GM23248 (cell line): ENCODE results near the gene DSN1. TPM values are rescaled to one million over a fixed set of nuclear protein-coding genes. Genes with fewer than 3 reads are reported as not detected.

Source experiments
- DNase-seq: peaks from one replicate; pipeline ENCODE4 v3.0.0-alpha.2; 2015
- H2AFZ ChIP-seq: fragments of 200-600 bp; sonication (generic); 2 replicates; pipeline ENCODE4 v1.6.1; 2016; ENCODE audit warnings: antibody characterized with exemption
- H3F3A ChIP-seq: fragments of 200-600 bp; sonication (generic); 2 replicates; pipeline ENCODE4 v1.6.1; 2016; ENCODE audit warnings: mild to moderate bottlenecking, antibody characterized with exemption, mixed run types; ENCODE audit not compliant: insufficient read depth
- H3K27ac ChIP-seq: fragments of 200-600 bp; sonication (generic); 2 replicates; pipeline ENCODE4 v1.5.1; 2016; ENCODE audit warnings: mild to moderate bottlenecking
- H3K27me3 ChIP-seq: fragments of 200-600 bp; sonication (generic); replicated peaks from 2 replicates; pipeline ENCODE4 v1.6.1; 2016; ENCODE audit warnings: mild to moderate bottlenecking; ENCODE audit not compliant: insufficient read depth
- H3K36me3 ChIP-seq: fragments of 200-600 bp; sonication (generic); 2 replicates; pipeline ENCODE4 v1.6.1; 2016; ENCODE audit warnings: low read depth, mild to moderate bottlenecking
- H3K4me1 ChIP-seq: fragments of 200-600 bp; sonication (generic); 2 replicates; pipeline ENCODE4 v1.6.1; 2016; ENCODE audit warnings: mild to moderate bottlenecking; ENCODE audit not compliant: insufficient read depth
- H3K4me2 ChIP-seq: fragments of 200-600 bp; sonication (generic); one replicate; pipeline ENCODE4 v1.6.1; 2016; ENCODE audit warnings: mild to moderate bottlenecking; ENCODE audit not compliant: unreplicated experiment
- H3K4me3 ChIP-seq: fragments of 200-600 bp; sonication (generic); 2 replicates; pipeline ENCODE4 v1.5.1; 2016; ENCODE audit warnings: mild to moderate bottlenecking
- H3K79me2 ChIP-seq: fragments of 200-600 bp; sonication (generic); 2 replicates; pipeline ENCODE4 v1.6.1; 2016; ENCODE audit warnings: mild to moderate bottlenecking; ENCODE audit not compliant: insufficient read depth
- H3K9ac ChIP-seq: fragments of 200-600 bp; sonication (generic); 2 replicates; pipeline ENCODE4 v1.6.1; 2016; ENCODE audit warnings: mild to moderate bottlenecking
- H3K9me2 ChIP-seq: fragments of 200-600 bp; sonication (generic); 2 replicates; pipeline ENCODE4 v1.6.1; 2016; ENCODE audit warnings: mixed run types, mild to moderate bottlenecking, moderate library complexity; ENCODE audit not compliant: insufficient read depth
- H3K9me3 ChIP-seq: fragments of 200-600 bp; sonication (generic); one replicate; pipeline ENCODE4 v1.6.1; 2017; ENCODE audit warnings: low read depth
- H4K20me1 ChIP-seq: fragments of 200-600 bp; sonication (generic); 2 replicates; pipeline ENCODE4 v1.6.0; 2016; ENCODE audit not compliant: insufficient read depth
- EZH2 ChIP-seq: fragments of 200-600 bp; sonication (generic); IDR thresholded peaks from 2 replicates; pipeline ENCODE4 v1.6.1; 2018; ENCODE audit warnings: antibody characterized with exemption, mild to moderate bottlenecking; ENCODE audit not compliant: insufficient read depth, poor library complexity, severe bottlenecking
- EZH2phosphoT487 ChIP-seq: fragments of 200-600 bp; sonication (generic); IDR thresholded peaks from 2 replicates; pipeline ENCODE4 v1.6.1; 2018; ENCODE audit warnings: antibody characterized with exemption, moderate library complexity, mild to moderate bottlenecking, low read depth; ENCODE audit not compliant: insufficient read depth
- WGBS, 2 experiments: methylation state at CpG; one replicate each; pipeline ENCODE4 v1.1.6; 2015 to 2017; ENCODE audit warnings: low lambda C conversion rate in 2 of 2, low coverage in 1 of 2; ENCODE audit errors: missing lambda C conversion rate in 2 of 2; 5-methylcytosine and 5-hydroxymethylcytosine counted together
- in situ Hi-C: fragments of 300-500 bp; cut with MboI; formaldehyde crosslinking; loops from 2 replicates; pipeline ENCODE4 v1.15.0; 2020
- polyA plus RNA-seq: library from polyadenylated mRNA; unstranded; fragments of >200 nt; fragmentation: Nextera tagmentation; extraction: Ambion mirVana; gene quantifications from 2 replicates; pipeline ENCODE4 v1.2.1, GENCODE V29; 2016
- total RNA-seq: library from RNA; depleted of rRNA; stranded (reverse); fragments of >200 nt; shearing (Covaris generic); gene quantifications from 2 replicates; pipeline ENCODE4 v1.2.3, GENCODE V29; 2014

Gene DSN1
- total and polyA plus RNA-seq, 2 experiments from 2014 or later: 13.0 to 15.6 TPM

DNA sequence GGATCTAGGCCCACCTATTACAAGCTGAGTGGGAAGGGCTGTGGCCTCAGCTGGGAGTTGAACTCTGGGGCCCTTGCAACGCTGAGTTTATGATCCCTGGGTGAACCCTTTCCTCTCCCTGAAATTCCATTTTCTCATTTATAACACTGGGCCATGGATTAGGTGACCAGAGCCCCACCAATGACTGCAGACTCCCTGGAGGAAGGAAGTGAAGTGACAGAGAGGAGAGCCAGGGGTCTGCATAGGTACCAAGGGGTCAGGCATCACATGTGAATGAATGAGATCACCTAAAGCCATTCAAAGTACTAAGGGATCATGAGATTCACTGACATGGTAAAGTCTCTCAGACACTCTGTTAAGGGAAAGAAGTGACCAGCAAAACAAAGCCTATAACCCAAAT lies 46.5 kb upstream of the DSN1 start:
- 0 to 25% methylated on average over 1 of the region's 1 CpG for WGBS, 2 experiments
- DNase-seq: no peak
- H3K9me2 ChIP-seq: no peaks in the 10 kb centered on the region
- H3K36me3 ChIP-seq: no peaks in the 10 kb centered on the region; the same call in 1 of the 2 replicates
- H3K79me2 ChIP-seq: 0 out of 2 replicates have a peak, but pooled peaks cover 29% of the 10 kb centered on the region
- H3K27ac ChIP-seq: no peak overlapping the region
- TF ChIP-seq EZH2 (no peak), EZH2phosphoT487 (no peak)
- H3K27me3 ChIP-seq: no peaks in the 10 kb centered on the region
- H3K4me1 ChIP-seq: peaks cover 4% of the 10 kb centered on the region; the same call in 1 of the 2 replicates
- H3F3A ChIP-seq: peaks cover 4% of the 10 kb centered on the region; the same call in 1 of the 2 replicates
- H3K4me3 ChIP-seq: no peak overlapping the region
- in situ Hi-C loops: no loop called here
- H4K20me1 ChIP-seq: no peaks in the 10 kb centered on the region
- H3K9ac ChIP-seq: no peak overlapping the region
- no peak overlapping the region for H2AFZ ChIP-seq
- H3K4me2 ChIP-seq: no peak overlapping the region
- H3K9me3 ChIP-seq: no peaks in the 10 kb centered on the region

- no peak overlapping the region for H3K4me2 ChIP-seq
- no peak overlapping the region for H3K27ac ChIP-seq
- 0 out of 2 replicates have a peak, but pooled peaks cover 25% of the 10 kb centered on the region for H3K79me2 ChIP-seq
- H4K20me1 ChIP-seq: no peaks in the 10 kb centered on the region
- H3F3A ChIP-seq: peaks cover 4% of the 10 kb centered on the region; the same call in 1 of the 2 replicates
- no peaks in the 10 kb centered on the region for H3K9me3 ChIP-seq
- H3K9me2 ChIP-seq: no peaks in the 10 kb centered on the region
- peaks cover 4% of the 10 kb centered on the region; the same call in 1 of the 2 replicates for H3K4me1 ChIP-seq
- no peak for TF ChIP-seq EZH2
- TF ChIP-seq EZH2phosphoT487: no peak
- 73 to 75% methylated on average over 4 to 5 of the region's 5 CpGs for WGBS, 2 experiments
- no peak overlapping the region for H2AFZ ChIP-seq
- in situ Hi-C loops: no loop called here
- no peak overlapping the region for H3K9ac ChIP-seq
- no peak overlapping the region for H3K4me3 ChIP-seq
- H3K36me3 ChIP-seq: peaks cover under 1% of the 10 kb centered on the region
- no peak for DNase-seq
- no peaks in the 10 kb centered on the region for H3K27me3 ChIP-seq
Measured at GRCh38 chr20:36819659-36820058, 46.1 kb upstream of the DSN1 start.

DNA sequence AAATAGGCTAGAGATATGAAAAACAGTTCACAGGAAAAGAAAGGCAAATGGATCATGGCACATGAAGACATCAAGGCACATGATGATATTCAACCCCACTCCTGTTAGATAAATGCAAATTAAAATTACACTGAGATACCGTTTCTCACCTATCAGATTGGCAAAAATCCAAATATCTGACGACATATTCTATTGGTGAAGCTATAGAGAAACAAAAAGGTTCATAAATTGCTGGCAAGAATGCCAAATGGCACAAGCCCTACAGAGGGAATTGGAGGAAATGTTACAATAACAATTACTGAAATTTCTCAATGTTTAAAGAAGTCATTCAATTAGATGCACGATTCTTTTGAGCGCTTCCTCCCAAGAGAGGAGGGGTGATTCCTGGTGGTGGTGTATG lies 45.3 kb upstream of the DSN1 start:
- TF ChIP-seq EZH2phosphoT487: no peak
- no peak for TF ChIP-seq EZH2
- no peaks in the 10 kb centered on the region for H3K9me3 ChIP-seq
- in situ Hi-C loops: no loop called here
- H3K27ac ChIP-seq: no peak overlapping the region
- 0 out of 2 replicates have a peak, but pooled peaks cover 4% of the 10 kb centered on the region for H3F3A ChIP-seq
- H3K4me2 ChIP-seq: no peak overlapping the region
- H3K79me2 ChIP-seq: peaks cover 27% of the 10 kb centered on the region
- peaks cover 4% of the 10 kb centered on the region; the same call in 1 of the 2 replicates for H3K4me1 ChIP-seq
- 89% methylated on average over 4 of the region's 4 CpGs for WGBS, 2 experiments
- no peaks in the 10 kb centered on the region for H4K20me1 ChIP-seq
- no peak overlapping the region for H2AFZ ChIP-seq
- H3K27me3 ChIP-seq: no peaks in the 10 kb centered on the region
- no peak overlapping the region for H3K9ac ChIP-seq
- no peak overlapping the region for H3K4me3 ChIP-seq
- DNase-seq: no peak
- peaks cover 9% of the 10 kb centered on the region for H3K36me3 ChIP-seq
- no peaks in the 10 kb centered on the region for H3K9me2 ChIP-seq

GRCh38 chr20:36818185-36818584 lies 44.6 kb upstream of the DSN1 start:
- Histone ChIP-seq H3K9me3 (no peaks in the 10 kb centered on the region), H3K79me2 (peaks cover 23% of the 10 kb centered on the region), H3K27me3 (no peaks in the 10 kb centered on the region), H3F3A (0 out of 2 replicates have a peak, but pooled peaks cover 4% of the 10 kb centered on the region), H3K9me2 (no peaks in the 10 kb centered on the region), H3K4me3 (no peak overlapping the region), H3K27ac (no peak overlapping the region), H3K4me2 (no peak overlapping the region), H3K9ac (no peak overlapping the region), H2AFZ (no peak overlapping the region), H3K36me3 (peaks cover 11% of the 10 kb centered on the region), H3K4me1 (peaks cover 4% of the 10 kb centered on the region; the same call in 1 of the 2 replicates), H4K20me1 (no peaks in the 10 kb centered on the region)
- no peak for DNase-seq
- WGBS, 2 experiments: 94 to 100% methylated on average over 1 of the region's 1 CpG
- no peak for TF ChIP-seq EZH2
- TF ChIP-seq EZH2phosphoT487: no peak
- in situ Hi-C loops: no loop called here

- Histone ChIP-seq H3K9me2 (no peaks in the 10 kb centered on the region), H3K4me2 (no peak overlapping the region), H3K27me3 (no peaks in the 10 kb centered on the region), H3K4me1 (peaks cover 4% of the 10 kb centered on the region; the same call in 1 of the 2 replicates), H3K36me3 (peaks cover 16% of the 10 kb centered on the region), H3K27ac (no peak overlapping the region), H3F3A (0 out of 2 replicates have a peak, but pooled peaks cover 4% of the 10 kb centered on the region), H3K9me3 (no peaks in the 10 kb centered on the region), H2AFZ (no peak overlapping the region), H3K79me2 (peaks cover 28% of the 10 kb centered on the region), H4K20me1 (no peaks in the 10 kb centered on the region), H3K4me3 (no peak overlapping the region), H3K9ac (no peak overlapping the region)
- no peak for TF ChIP-seq EZH2
- no peak for TF ChIP-seq EZH2phosphoT487
- WGBS, 2 experiments: 98% methylated on average over 3 of the region's 3 CpGs
- in situ Hi-C loops: no loop called here
- DNase-seq: no peak
Measured at GRCh38 chr20:36817496-36817895, 43.9 kb upstream of the DSN1 start.
